ENCODE measurements around the gene PSPC1. TPM values are rescaled to one million over a fixed set of nuclear protein-coding genes. Genes with fewer than 3 reads are reported as not detected.
"Not testable (repeated sequence)": the region's sequence is repeated elsewhere in the genome, so short reads cannot be mapped to it uniquely, and the experiment has no call there.

PSPC1 gene
- total RNA-seq, 6 experiments from 2014 or later: 10.4 to 23.9 (median 16.4) TPM

GRCh38 chr13:19695428-19695827 is 87.3 kb downstream of the PSPC1 start:
- H3K4me1 ChIP-seq: no peaks in the 10 kb centered on the region
- no peak overlapping the region for H3K27ac ChIP-seq
- DNase-seq (no peak), ATAC-seq (no peak)
- intact Hi-C loops (cut with DNase I): no loop called here
- H3K27me3 ChIP-seq: no peaks in the 10 kb centered on the region
- TF ChIP-seq CTCF (IDR thresholded peaks at IDR 0.05): no peak
- TF ChIP-seq POLR2A (IDR thresholded peaks at IDR 0.05): no peak
- H3K4me3 ChIP-seq: no peak overlapping the region
- WGBS (ENCODE audit: insufficient coverage, low coverage, low lambda C conversion rate, missing lambda C conversion rate): 62% methylated on average over 1 of the region's 1 CpG
- H3K9me3 ChIP-seq: no peaks in the 10 kb centered on the region
- H3K36me3 ChIP-seq: no peaks in the 10 kb centered on the region

GRCh38 chr13:19691447-19691846 is 91.3 kb downstream of the PSPC1 start:
- DNase-seq; H3K27me3 ChIP-seq; H3K9me3 ChIP-seq; H3K36me3 ChIP-seq; intact Hi-C loops (cut with DNase I); ATAC-seq; H3K27ac ChIP-seq; H3K4me1 ChIP-seq; H3K4me3 ChIP-seq: not testable (repeated sequence)
- 90% methylated on average over 8 of the region's 8 CpGs for WGBS (ENCODE audit: insufficient coverage, low coverage, low lambda C conversion rate, missing lambda C conversion rate)

- no peak for TF ChIP-seq CTCF (IDR thresholded peaks at IDR 0.05)
- intact Hi-C loops (cut with DNase I): no loop called here
- no peaks in the 10 kb centered on the region for H3K9me3 ChIP-seq
- H3K4me1 ChIP-seq: peaks cover 0 to 16% (median 7%) of the 10 kb centered on the region in 4 donors
- H3K4me3 ChIP-seq: no peak overlapping the region
- DNase-seq (no peak), ATAC-seq (peak; percentile 41 to 47 (median 44))
- no peaks in the 10 kb centered on the region for H3K36me3 ChIP-seq
- peak overlapping the region; percentile 35 to 53 (median 42) for H3K27ac ChIP-seq
- no peaks in the 10 kb centered on the region for H3K27me3 ChIP-seq
These were observed 97.3 kb downstream of the PSPC1 start for GRCh38 chr13:19685437-19685836.

- no peaks in the 10 kb centered on the region for H3K27me3 ChIP-seq
- WGBS (ENCODE audit: insufficient coverage, low coverage, low lambda C conversion rate, missing lambda C conversion rate): 17% methylated on average over 5 of the region's 5 CpGs
- no peaks in the 10 kb centered on the region for H3K36me3 ChIP-seq
- intact Hi-C loops (cut with DNase I): no loop called here
- DNase-seq (peak; percentile 83 to 87 (median 85)), ATAC-seq (peak; percentile 96 to 99 (median 98))
- peak overlapping the region; percentile 35 to 53 (median 42) for H3K27ac ChIP-seq
- no peaks in the 10 kb centered on the region for H3K9me3 ChIP-seq
- TF ChIP-seq CTCF (IDR thresholded peaks at IDR 0.05) (no peak), POLR2A (IDR thresholded peaks at IDR 0.05) (no peak)
- no peak overlapping the region for H3K4me3 ChIP-seq
- peaks cover 0 to 16% (median 7%) of the 10 kb centered on the region in 4 donors for H3K4me1 ChIP-seq
These were observed 97.7 kb downstream of the PSPC1 start for GRCh38 chr13:19685034-19685433.

- no peak for TF ChIP-seq POLR2A (IDR thresholded peaks at IDR 0.05)
- TF ChIP-seq CTCF (IDR thresholded peaks at IDR 0.05): no peak
- 76% methylated on average over 2 of the region's 2 CpGs for WGBS (ENCODE audit: insufficient coverage, low coverage, low lambda C conversion rate, missing lambda C conversion rate)
- peaks cover 0 to 16% (median 7%) of the 10 kb centered on the region in 4 donors for H3K4me1 ChIP-seq
- intact Hi-C loops (cut with DNase I): no loop called here
- no peaks in the 10 kb centered on the region for H3K27me3 ChIP-seq
- no peak overlapping the region for H3K27ac ChIP-seq
- H3K4me3 ChIP-seq: no peak overlapping the region
- no peaks in the 10 kb centered on the region for H3K9me3 ChIP-seq
- H3K36me3 ChIP-seq: peaks cover 0 to 7% (median 0%) of the 10 kb centered on the region in 4 donors
- DNase-seq (no peak), ATAC-seq (no peak)
These were observed 101.2 kb downstream of the PSPC1 start for GRCh38 chr13:19681517-19681916.
